Vagina (tissue), 2 donors: Measurements from ENCODE around the gene VANGL2. TPM values are rescaled to one million over a fixed set of nuclear protein-coding genes. Genes with fewer than 3 reads are reported as not detected.

Source experiments
- DNase-seq, 2 donors: peaks; one replicate each; pipeline ENCODE4 v3.0.0-alpha.2; 2017; ENCODE audit errors: extremely low spot score in 2 of 2
- H3K27ac ChIP-seq: fragments of 200-600 bp; sonication (generic); one replicate; pipeline ENCODE4 v1.5.1; 2019
- H3K27me3 ChIP-seq: fragments of 200-600 bp; sonication (generic); one replicate; pipeline ENCODE4 v1.5.1; 2019
- H3K36me3 ChIP-seq, 2 donors: fragments of 200-600 bp; sonication (generic); one replicate each; pipeline ENCODE4 v1.5.1; 2017 to 2019
- H3K4me1 ChIP-seq: fragments of 200-600 bp; sonication (generic); one replicate; pipeline ENCODE4 v1.5.1; 2019
- H3K4me3 ChIP-seq, 2 donors: fragments of 200-600 bp; sonication (generic); 1 replicate in 1 of 2; 2 replicates in 1 of 2; pipeline ENCODE4 v1.5.1; 2016 to 2019
- H3K9me3 ChIP-seq: fragments of 200-600 bp; sonication (generic); one replicate; pipeline ENCODE4 v1.5.1; 2019
- CTCF ChIP-seq, 3 experiments: fragments of 450-650 bp in 2 of 3; fragments of 200-600 bp in 1 of 3; sonication (generic) in 1 of 3; IDR thresholded peaks; one replicate each; pipeline ENCODE4 v1.5.1; 2017 to 2019; ENCODE audit warnings: antibody characterized with exemption in 3 of 3, mild to moderate bottlenecking in 2 of 3, moderate library complexity in 2 of 3
- POLR2A ChIP-seq, 2 donors: fragments of 450-650 bp; IDR thresholded peaks; one replicate each; pipeline ENCODE4 v1.6.1; 2017; ENCODE audit warnings: antibody characterized with exemption in 2 of 2, mild to moderate bottlenecking in 2 of 2, moderate library complexity in 2 of 2
- POLR2AphosphoS5 ChIP-seq, 2 donors: sonication (generic); formaldehyde crosslinking; IDR thresholded peaks; one replicate each; pipeline ENCODE4 v1.9.0; 2017; ENCODE audit warnings: antibody characterized with exemption in 2 of 2, mild to moderate bottlenecking in 2 of 2, low read depth in 1 of 2; ENCODE audit not compliant: insufficient read depth in 1 of 2
- intact Hi-C: fragments of 100-400 bp; cut with DNase I; formaldehyde crosslinking; loops from one replicate; pipeline ENCODE4 v1.15.1; 2023
- total RNA-seq: library from RNA; depleted of rRNA; stranded (reverse); fragments of >200 nt; gene quantifications from one replicate; pipeline ENCODE4 v1.2.3, GENCODE V29; 2016

Gene VANGL2
- total RNA-seq, 1 donor from 2014 or later, result 11.0 TPM

DNA sequence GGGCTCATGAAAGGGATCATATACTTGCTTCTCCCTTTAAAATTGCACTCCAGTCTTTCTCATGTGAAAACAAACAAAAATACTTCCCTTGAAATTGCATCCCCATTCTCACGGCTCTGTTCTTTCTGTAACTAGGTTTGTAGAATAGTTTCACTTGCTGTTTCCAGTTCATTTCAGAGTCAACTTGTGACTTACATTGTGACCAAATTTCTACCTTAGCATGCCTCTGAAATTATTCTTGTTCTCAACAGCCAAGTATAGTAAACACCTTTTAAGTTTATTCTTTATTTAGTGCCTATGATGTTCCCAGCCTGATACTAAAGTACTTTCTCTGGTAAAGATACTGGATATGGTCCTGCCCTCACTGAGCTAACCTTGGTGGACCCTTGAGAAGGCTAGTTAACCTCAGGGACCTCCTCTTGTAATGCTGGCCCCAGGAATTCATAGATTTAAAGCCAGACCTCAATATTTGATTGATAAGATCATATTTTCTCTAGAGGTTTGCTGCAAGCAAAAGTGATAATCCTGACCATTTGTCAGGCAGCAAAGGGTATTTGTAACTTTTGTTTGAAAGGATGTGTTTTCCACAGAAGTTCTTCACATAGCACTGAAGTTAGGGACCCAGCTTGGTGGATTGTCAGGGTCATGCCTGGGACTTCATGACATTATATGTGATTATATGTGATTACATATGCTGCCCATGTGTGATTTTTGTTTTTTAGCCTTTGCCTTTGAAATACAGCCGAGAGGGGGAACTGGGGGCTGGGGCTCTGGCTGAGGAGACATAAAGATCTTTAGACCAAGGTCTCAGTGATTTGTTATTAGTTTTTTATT lies 29.6 kb downstream of the VANGL2 start:
- no peak overlapping the region for H3K27ac ChIP-seq
- intact Hi-C loops, result no loop called here

GRCh38 chr1:160431006-160431405 lies 30.6 kb downstream of the VANGL2 start:
- Histone ChIP-seq H3K27ac (no peak overlapping the region), H3K9me3 (no peaks in the 10 kb centered on the region), H3K27me3 (no peaks in the 10 kb centered on the region), H3K4me1 (no peaks in the 10 kb centered on the region), H3K4me3 (no peak overlapping the region), H3K36me3 (peaks cover 0 to 11% of the 10 kb centered on the region in 2 donors)
- no peak for DNase-seq
- intact Hi-C loops, result no loop called here
- no peak for TF ChIP-seq CTCF (IDR thresholded peaks at IDR 0.05)

More for the DNA sequence above, 29.6 kb downstream of the VANGL2 start:
- peaks cover 0 to 20% of the 10 kb centered on the region in 2 donors for H3K36me3 ChIP-seq
- H3K4me3 ChIP-seq, result no peak overlapping the region
- no peaks in the 10 kb centered on the region for H3K27me3 ChIP-seq
- DNase-seq, result no peak
- TF ChIP-seq CTCF (IDR thresholded peaks at IDR 0.05) (no peak), POLR2A (IDR thresholded peaks at IDR 0.05) (no peak), POLR2AphosphoS5 (IDR thresholded peaks at IDR 0.05; ENCODE audit: insufficient read depth in 1 of 2, low read depth in 1 of 2) (no peak)
- H3K4me1 ChIP-seq, result no peaks in the 10 kb centered on the region
- H3K9me3 ChIP-seq, result no peaks in the 10 kb centered on the region

- no peaks in the 10 kb centered on the region for H3K9me3 ChIP-seq
- TF ChIP-seq CTCF (IDR thresholded peaks at IDR 0.05), result no peak
- no peak for TF ChIP-seq POLR2A (IDR thresholded peaks at IDR 0.05)
- TF ChIP-seq POLR2AphosphoS5 (IDR thresholded peaks at IDR 0.05; ENCODE audit: insufficient read depth in 1 of 2, low read depth in 1 of 2), result no peak
- no peak overlapping the region for H3K27ac ChIP-seq
- no peak overlapping the region for H3K4me3 ChIP-seq
- no peaks in the 10 kb centered on the region for H3K27me3 ChIP-seq
- intact Hi-C loops, result no loop called here
- H3K36me3 ChIP-seq, result peaks cover 0 to 5% of the 10 kb centered on the region in 2 donors
- DNase-seq, result no peak
- H3K4me1 ChIP-seq, result no peaks in the 10 kb centered on the region
Observed at GRCh38 chr1:160431571-160431970, 31.2 kb downstream of the VANGL2 start.

DNA sequence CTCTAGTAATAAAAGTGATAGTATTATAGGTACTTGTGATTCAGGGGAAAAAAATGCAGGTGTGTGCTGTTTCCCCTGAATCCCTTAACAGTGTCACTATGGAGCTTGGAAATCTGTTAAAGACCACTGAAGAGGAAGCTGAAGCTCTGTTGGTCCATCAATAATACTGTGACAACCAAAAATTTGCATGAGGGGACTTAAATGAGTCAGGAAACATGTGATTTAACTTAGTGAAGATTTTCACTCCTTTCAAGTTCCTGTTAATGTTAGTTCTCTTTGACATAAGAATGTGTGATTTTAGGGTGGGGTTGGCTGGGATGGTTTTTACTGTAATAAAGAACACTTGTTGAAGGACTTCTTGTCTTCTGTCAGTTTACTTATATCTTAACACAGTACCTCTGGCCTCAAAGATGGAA lies 32.0 kb downstream of the VANGL2 start:
- Histone ChIP-seq H3K4me3 (no peak overlapping the region), H3K4me1 (no peaks in the 10 kb centered on the region), H3K27me3 (no peaks in the 10 kb centered on the region), H3K27ac (no peak overlapping the region), H3K36me3 (no peaks in the 10 kb centered on the region), H3K9me3 (no peaks in the 10 kb centered on the region)
- DNase-seq, result no peak
- intact Hi-C loops, result no loop called here
- no peak for TF ChIP-seq POLR2A (IDR thresholded peaks at IDR 0.05)
- no peak for TF ChIP-seq POLR2AphosphoS5 (IDR thresholded peaks at IDR 0.05; ENCODE audit: insufficient read depth in 1 of 2, low read depth in 1 of 2)
- TF ChIP-seq CTCF (IDR thresholded peaks at IDR 0.05), result no peak

- Histone ChIP-seq H3K4me1 (no peaks in the 10 kb centered on the region), H3K27ac (no peak overlapping the region), H3K36me3 (no peaks in the 10 kb centered on the region), H3K4me3 (no peak overlapping the region), H3K9me3 (no peaks in the 10 kb centered on the region), H3K27me3 (no peaks in the 10 kb centered on the region)
- DNase-seq, result no peak
- intact Hi-C loops, result no loop called here
- TF ChIP-seq CTCF (IDR thresholded peaks at IDR 0.05), result no peak
Observed at GRCh38 chr1:160436966-160437365, 36.6 kb downstream of the VANGL2 start.
